SK-N-SH (cell line): ENCODE measurements around the gene RILPL2. TPM values are rescaled to one million over a fixed set of nuclear protein-coding genes. Genes with fewer than 3 reads are reported as not detected.

Experiments used
- CTCF ChIA-PET: fragments of 300-600, 350-600 bp; formaldehyde crosslinking; extraction: SDS; loops from one replicate; lab custom pipeline; 2021; lab: Yijun Ruan, JAX
- POLR2A ChIA-PET: fragments of 350-600 bp; sonication (Branson Sonifier 250); formaldehyde crosslinking; extraction: SDS; loops from one replicate; lab custom pipeline; 2020; ENCODE audit warnings: antibody characterized with exemption, inconsistent platforms; lab: Yijun Ruan, JAX
- DNase-seq: peaks from one replicate; pipeline ENCODE4 v3.0.0; 2012
- H2AFZ ChIP-seq: fragments of 200-600 bp; sonication (generic); 2 replicates; pipeline ENCODE4 v1.8.1; 2016; ENCODE audit warnings: antibody characterized with exemption, mild to moderate bottlenecking, low read depth
- H3F3A ChIP-seq: fragments of 200-600 bp; sonication (generic); replicated peaks from 2 replicates; pipeline ENCODE3; 2016; ENCODE audit warnings: antibody characterized with exemption, mild to moderate bottlenecking; ENCODE audit not compliant: insufficient read depth
- H3K27ac ChIP-seq, 2 experiments: fragments of 200-500 bp in 1 of 2; fragments of 200-600 bp in 1 of 2; sonication (Bioruptor generic) in 1 of 2; sonication (generic), shearing (Covaris generic) in 1 of 2; 2 replicates each; pipeline versions ENCODE4 v1.5.1 to v1.6.1; 2014 to 2016; ENCODE audit warnings: low read depth in 2 of 2, inconsistent platforms in 1 of 2, low read length in 1 of 2, mild to moderate bottlenecking in 1 of 2, mixed read lengths in 1 of 2
- H3K27me3 ChIP-seq: fragments of 200-600 bp; sonication (generic), shearing (Covaris generic); 2 replicates; pipeline ENCODE4 v1.6.1; 2016; ENCODE audit warnings: mixed run types; ENCODE audit not compliant: insufficient read depth
- H3K36me3 ChIP-seq, 2 experiments: fragments of 200-500 bp in 1 of 2; fragments of 200-600 bp in 1 of 2; sonication (Bioruptor generic) in 1 of 2; sonication (generic) in 1 of 2; replicated peaks in 1 of 2; 2 replicates each; pipeline versions ENCODE3 to v1.5.1; 2014 to 2016; ENCODE audit warnings: low read length in 1 of 2, mild to moderate bottlenecking in 1 of 2; ENCODE audit not compliant: insufficient read depth in 2 of 2, control insufficient read depth in 1 of 2
- H3K4me1 ChIP-seq, 2 experiments: fragments of 200-500 bp in 1 of 2; fragments of 200-600 bp in 1 of 2; sonication (Bioruptor generic) in 1 of 2; sonication (generic), shearing (Covaris generic) in 1 of 2; 2 replicates each; pipeline versions ENCODE4 v1.5.1 to v1.6.1; 2014 to 2016; ENCODE audit warnings: low read depth in 1 of 2, low read length in 1 of 2, mixed run types in 1 of 2; ENCODE audit not compliant: insufficient read depth in 2 of 2, control insufficient read depth in 1 of 2
- H3K4me2 ChIP-seq: fragments of 200-600 bp; sonication (generic), shearing (Covaris generic); 2 replicates; pipeline ENCODE4 v1.6.1; 2017; ENCODE audit warnings: mixed run types
- H3K4me3 ChIP-seq, 2 experiments: fragments of 200-500 bp in 1 of 2; fragments of 200-600 bp in 1 of 2; sonication (Bioruptor generic) in 1 of 2; sonication (generic), shearing (Covaris generic) in 1 of 2; 2 replicates each; pipeline versions ENCODE4 v1.5.1 to v1.8.1; 2014 to 2016; ENCODE audit warnings: low read depth in 2 of 2, inconsistent platforms in 1 of 2, low read length in 1 of 2, mild to moderate bottlenecking in 1 of 2, mixed read lengths in 1 of 2, moderate library complexity in 1 of 2
- H3K79me2 ChIP-seq: fragments of 200-600 bp; sonication (generic); 2 replicates; pipeline ENCODE4 v1.8.1; 2017; ENCODE audit warnings: mild to moderate bottlenecking; ENCODE audit not compliant: insufficient read depth
- H3K9ac ChIP-seq: fragments of 200-600 bp; sonication (generic); 2 replicates; pipeline ENCODE4 v1.6.1; 2017; ENCODE audit warnings: mixed run types
- H3K9me2 ChIP-seq: fragments of 200-600 bp; sonication (generic); 2 replicates; pipeline ENCODE4 v1.6.1; 2017; ENCODE audit warnings: mixed run types
- H3K9me3 ChIP-seq: fragments of 200-600 bp; sonication (generic); 2 replicates; pipeline ENCODE4 v1.6.1; 2017; ENCODE audit warnings: mixed run types, mild to moderate bottlenecking, moderate library complexity
- H4K20me1 ChIP-seq: fragments of 200-600 bp; sonication (generic); 2 replicates; pipeline ENCODE4 v1.6.1; 2017; ENCODE audit warnings: mild to moderate bottlenecking, mixed run types; ENCODE audit not compliant: insufficient read depth
- EP300 ChIP-seq, 2 experiments: IDR thresholded peaks; 2 replicates each; pipeline versions ENCODE4 v1.4.0 to v1.6.1; 2012; ENCODE audit warnings: borderline replicate concordance in 1 of 2, low read depth in 1 of 2, low read length in 1 of 2
- FOXJ3 ChIP-seq: sonication (generic); formaldehyde crosslinking; IDR thresholded peaks from 2 replicates; pipeline ENCODE4 v1.5.1; 2020; ENCODE audit warnings: mild to moderate bottlenecking, missing genetic modification reagents
- FOXM1 ChIP-seq: IDR thresholded peaks from 2 replicates; pipeline ENCODE4 v1.4.0; 2012; ENCODE audit warnings: low read depth, mild to moderate bottlenecking
- JUND ChIP-seq: IDR thresholded peaks from 2 replicates; pipeline ENCODE4 v1.4.0; 2012
- NRF1 ChIP-seq: IDR thresholded peaks from 2 replicates; pipeline ENCODE4 v1.6.1; 2012; ENCODE audit warnings: low read depth, mild to moderate bottlenecking, low read length
- PBX3 ChIP-seq: IDR thresholded peaks from 2 replicates; pipeline ENCODE4; 2012
- RCOR1 ChIP-seq: fragments of 150-350 bp; IDR thresholded peaks from 2 replicates; pipeline ENCODE4 v1.6.1; 2017; ENCODE audit warnings: antibody characterized with exemption, low read length
- SMC3 ChIP-seq: IDR thresholded peaks from 2 replicates; pipeline ENCODE4 v1.6.1; 2012; ENCODE audit warnings: low read depth, low read length, improper control_type of control experiment
- WGBS: methylation state at CpG from one replicate; pipeline ENCODE4 v1.1.6; 2017; ENCODE audit warnings: low lambda C conversion rate; 5-methylcytosine and 5-hydroxymethylcytosine counted together
- polyA plus RNA-seq, 3 experiments: library from polyadenylated mRNA; depleted of rRNA; stranded (reverse); fragments of >200 nt; gene quantifications; 2 replicates each; pipeline ENCODE4 v1.2.3, GENCODE V29; 2012
- TF ChIP-seq, protein P1 (sequence below): fragments of 200-600 bp; sonication (generic); IDR thresholded peaks from 2 replicates; pipeline ENCODE4 v1.6.1; 2017; ENCODE audit warnings: antibody characterized with exemption, mild to moderate bottlenecking, moderate library complexity
- TF ChIP-seq, protein P2 (sequence below): IDR thresholded peaks from 2 replicates; pipeline ENCODE4 v1.4.0; 2012; ENCODE audit warnings: low read depth

The RILPL2 gene
- polyA plus RNA-seq, 1 of the 3 experiments (the other 2 are of a cell fraction), result 5.0 TPM

- TF ChIP-seq NRF1, result no peak
- TF ChIP-seq FOXM1, result no peak
- TF ChIP-seq EP300 (IDR thresholded peaks at IDR 0.05; ENCODE audit: borderline replicate concordance in 1 of 2, low read depth in 1 of 2, low read length in 1 of 2), result no peak
- TF ChIP-seq, protein P1, sequence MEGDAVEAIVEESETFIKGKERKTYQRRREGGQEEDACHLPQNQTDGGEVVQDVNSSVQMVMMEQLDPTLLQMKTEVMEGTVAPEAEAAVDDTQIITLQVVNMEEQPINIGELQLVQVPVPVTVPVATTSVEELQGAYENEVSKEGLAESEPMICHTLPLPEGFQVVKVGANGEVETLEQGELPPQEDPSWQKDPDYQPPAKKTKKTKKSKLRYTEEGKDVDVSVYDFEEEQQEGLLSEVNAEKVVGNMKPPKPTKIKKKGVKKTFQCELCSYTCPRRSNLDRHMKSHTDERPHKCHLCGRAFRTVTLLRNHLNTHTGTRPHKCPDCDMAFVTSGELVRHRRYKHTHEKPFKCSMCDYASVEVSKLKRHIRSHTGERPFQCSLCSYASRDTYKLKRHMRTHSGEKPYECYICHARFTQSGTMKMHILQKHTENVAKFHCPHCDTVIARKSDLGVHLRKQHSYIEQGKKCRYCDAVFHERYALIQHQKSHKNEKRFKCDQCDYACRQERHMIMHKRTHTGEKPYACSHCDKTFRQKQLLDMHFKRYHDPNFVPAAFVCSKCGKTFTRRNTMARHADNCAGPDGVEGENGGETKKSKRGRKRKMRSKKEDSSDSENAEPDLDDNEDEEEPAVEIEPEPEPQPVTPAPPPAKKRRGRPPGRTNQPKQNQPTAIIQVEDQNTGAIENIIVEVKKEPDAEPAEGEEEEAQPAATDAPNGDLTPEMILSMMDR, result no peak
- no peak overlapping the region for H3K9ac ChIP-seq
- peaks cover 20 to 42% of the 10 kb centered on the region in 2 experiments for H3K36me3 ChIP-seq
- no peaks in the 10 kb centered on the region for H4K20me1 ChIP-seq
- 0 out of 2 replicates have a peak, but pooled peaks cover 11% of the 10 kb centered on the region for H3K79me2 ChIP-seq
- no peaks in the 10 kb centered on the region for H3K27me3 ChIP-seq
- 92% methylated on average over 13 of the region's 13 CpGs for whole genome bisulfite sequencing
- no peak for DNase-seq
- H3K4me1 ChIP-seq, result peaks cover 0 to 6% of the 10 kb centered on the region in 2 experiments; a peak in 2 of 4 replicates
- H3K4me3 ChIP-seq, result no peak overlapping the region
- H3K9me3 ChIP-seq, result no peaks in the 10 kb centered on the region
- peaks cover 11% of the 10 kb centered on the region for H3F3A ChIP-seq
- H3K4me2 ChIP-seq, result no peak overlapping the region
- no peak overlapping the region for H2AFZ ChIP-seq
- ChIA-PET CTCF (no interaction called here), POLR2A (no interaction called here)
- no peak overlapping the region; a peak in 1 of 4 replicates for H3K27ac ChIP-seq
- H3K9me2 ChIP-seq, result no peaks in the 10 kb centered on the region
Observed at GRCh38 chr12:123474485-123475245, 38.2 kb upstream of the RILPL2 start.

DNA sequence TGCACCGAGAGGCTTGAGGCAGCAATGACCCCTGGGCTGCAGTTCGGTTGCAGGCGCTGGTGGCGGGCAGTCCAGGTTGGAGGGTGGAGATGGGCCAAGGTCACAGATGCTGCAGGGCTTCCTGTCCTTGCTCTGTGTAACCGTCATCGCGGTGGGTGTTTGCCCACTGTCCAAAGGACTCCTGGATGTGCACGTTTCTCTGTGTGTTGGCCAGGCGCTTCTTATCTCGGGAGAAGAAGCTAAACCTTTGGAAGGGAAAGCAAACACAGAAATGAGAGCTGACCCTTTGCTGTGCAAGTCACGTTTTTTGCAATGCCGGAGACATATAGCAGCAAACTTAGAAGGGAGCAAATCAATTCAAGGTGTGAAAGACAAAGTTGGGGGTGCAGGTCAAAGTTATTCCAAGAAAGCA is 36.0 kb upstream of the RILPL2 start:
- DNase-seq, result no peak
- H3K4me2 ChIP-seq, result no peak overlapping the region
- no peaks in the 10 kb centered on the region for H3K9me2 ChIP-seq
- TF ChIP-seq RCOR1 (no peak), PBX3 (no peak), FOXM1 (no peak), FOXJ3 (CRISPR knock-in tag) (no peak), JUND (no peak), EP300 (IDR thresholded peaks at IDR 0.05; ENCODE audit: borderline replicate concordance in 1 of 2, low read depth in 1 of 2, low read length in 1 of 2) (no peak), SMC3 (no peak)
- TF ChIP-seq, protein P2, sequence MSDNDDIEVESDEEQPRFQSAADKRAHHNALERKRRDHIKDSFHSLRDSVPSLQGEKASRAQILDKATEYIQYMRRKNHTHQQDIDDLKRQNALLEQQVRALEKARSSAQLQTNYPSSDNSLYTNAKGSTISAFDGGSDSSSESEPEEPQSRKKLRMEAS, result no peak
- peaks cover 4% of the 10 kb centered on the region; the same call in 1 of the 2 replicates for H3K79me2 ChIP-seq
- CTCF ChIA-PET, result no interaction called here
- POLR2A ChIA-PET, result no interaction called here
- no peaks in the 10 kb centered on the region for H3K9me3 ChIP-seq
- peaks cover 0 to 3% of the 10 kb centered on the region in 2 experiments; a peak in 2 of 4 replicates for H3K4me1 ChIP-seq
- no peak overlapping the region for H2AFZ ChIP-seq
- H4K20me1 ChIP-seq, result no peaks in the 10 kb centered on the region
- H3F3A ChIP-seq, result peaks cover 5% of the 10 kb centered on the region
- no peak overlapping the region for H3K9ac ChIP-seq
- H3K27ac ChIP-seq, result no peak overlapping the region
- H3K36me3 ChIP-seq, result peaks cover 18 to 46% of the 10 kb centered on the region in 2 experiments
- 95% methylated on average over 11 of the region's 12 CpGs for WGBS
- no peak overlapping the region for H3K4me3 ChIP-seq
- H3K27me3 ChIP-seq, result no peaks in the 10 kb centered on the region
